ENCODE data around the gene LPP.

DNA sequence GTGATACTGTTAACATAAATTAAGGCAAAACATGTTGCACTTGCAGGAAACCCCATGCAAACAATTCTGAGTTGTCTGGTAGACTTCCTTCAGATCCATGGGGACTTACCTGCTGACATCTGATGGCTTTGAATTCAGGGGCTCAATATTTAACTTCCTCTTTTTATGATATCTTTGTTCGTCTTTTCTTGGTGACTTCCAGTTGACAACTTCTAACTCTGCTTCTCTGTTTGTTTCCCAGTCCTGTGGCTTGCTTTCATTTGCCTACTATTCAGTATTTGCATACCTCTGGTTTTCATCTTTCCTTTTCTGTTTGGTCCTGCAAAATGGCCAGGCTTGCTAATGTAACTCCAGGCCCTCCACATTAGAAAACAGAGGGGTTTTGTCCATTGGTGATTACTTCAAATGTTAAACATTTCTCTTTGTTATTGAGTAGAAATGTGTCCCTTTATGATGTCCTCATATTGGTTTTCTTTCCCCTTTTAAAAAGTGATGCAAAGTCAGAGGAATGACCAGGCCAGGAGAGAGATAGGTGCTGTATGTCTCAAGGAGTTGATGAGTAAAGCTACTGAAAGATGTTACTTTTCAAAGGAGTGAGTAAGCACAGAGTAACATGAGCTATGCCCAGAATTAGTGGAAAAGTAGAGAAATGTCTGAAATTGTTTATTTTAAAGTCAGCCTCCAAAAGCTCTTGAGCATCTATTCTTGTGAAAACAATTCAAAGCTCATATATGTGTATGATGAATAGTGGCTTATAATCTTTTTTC is 335.9 kb downstream of the LPP start:
- TF ChIP-seq, protein P1, sequence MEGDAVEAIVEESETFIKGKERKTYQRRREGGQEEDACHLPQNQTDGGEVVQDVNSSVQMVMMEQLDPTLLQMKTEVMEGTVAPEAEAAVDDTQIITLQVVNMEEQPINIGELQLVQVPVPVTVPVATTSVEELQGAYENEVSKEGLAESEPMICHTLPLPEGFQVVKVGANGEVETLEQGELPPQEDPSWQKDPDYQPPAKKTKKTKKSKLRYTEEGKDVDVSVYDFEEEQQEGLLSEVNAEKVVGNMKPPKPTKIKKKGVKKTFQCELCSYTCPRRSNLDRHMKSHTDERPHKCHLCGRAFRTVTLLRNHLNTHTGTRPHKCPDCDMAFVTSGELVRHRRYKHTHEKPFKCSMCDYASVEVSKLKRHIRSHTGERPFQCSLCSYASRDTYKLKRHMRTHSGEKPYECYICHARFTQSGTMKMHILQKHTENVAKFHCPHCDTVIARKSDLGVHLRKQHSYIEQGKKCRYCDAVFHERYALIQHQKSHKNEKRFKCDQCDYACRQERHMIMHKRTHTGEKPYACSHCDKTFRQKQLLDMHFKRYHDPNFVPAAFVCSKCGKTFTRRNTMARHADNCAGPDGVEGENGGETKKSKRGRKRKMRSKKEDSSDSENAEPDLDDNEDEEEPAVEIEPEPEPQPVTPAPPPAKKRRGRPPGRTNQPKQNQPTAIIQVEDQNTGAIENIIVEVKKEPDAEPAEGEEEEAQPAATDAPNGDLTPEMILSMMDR (IDR thresholded peaks at IDR 0.05) = no peak
- TF ChIP-seq POLR2A (IDR thresholded peaks at IDR 0.05) = no peak
